ENCODE results near the gene MRI1.

DNA sequence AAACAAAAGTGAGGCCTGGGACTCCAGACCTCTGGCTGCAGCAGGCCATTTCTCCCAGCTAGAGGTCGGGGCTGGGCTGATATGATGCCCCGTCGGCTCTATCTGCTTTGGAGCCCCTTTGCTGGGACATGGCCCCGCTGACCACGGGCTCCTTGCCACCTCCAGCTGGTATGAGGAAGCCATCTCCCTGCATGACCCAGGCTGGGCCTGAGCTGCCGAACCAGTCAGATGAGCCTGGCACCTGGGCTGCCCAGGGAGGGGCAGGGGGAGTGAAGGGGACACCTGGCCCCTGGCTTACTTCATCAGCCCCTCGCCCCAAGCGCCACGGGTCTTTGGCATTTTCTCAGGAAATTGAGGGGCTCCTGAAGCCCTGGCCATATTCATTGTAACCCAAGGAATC lies 38.7 kb downstream of the MRI1 start:
- TF ChIP-seq, protein P1, sequence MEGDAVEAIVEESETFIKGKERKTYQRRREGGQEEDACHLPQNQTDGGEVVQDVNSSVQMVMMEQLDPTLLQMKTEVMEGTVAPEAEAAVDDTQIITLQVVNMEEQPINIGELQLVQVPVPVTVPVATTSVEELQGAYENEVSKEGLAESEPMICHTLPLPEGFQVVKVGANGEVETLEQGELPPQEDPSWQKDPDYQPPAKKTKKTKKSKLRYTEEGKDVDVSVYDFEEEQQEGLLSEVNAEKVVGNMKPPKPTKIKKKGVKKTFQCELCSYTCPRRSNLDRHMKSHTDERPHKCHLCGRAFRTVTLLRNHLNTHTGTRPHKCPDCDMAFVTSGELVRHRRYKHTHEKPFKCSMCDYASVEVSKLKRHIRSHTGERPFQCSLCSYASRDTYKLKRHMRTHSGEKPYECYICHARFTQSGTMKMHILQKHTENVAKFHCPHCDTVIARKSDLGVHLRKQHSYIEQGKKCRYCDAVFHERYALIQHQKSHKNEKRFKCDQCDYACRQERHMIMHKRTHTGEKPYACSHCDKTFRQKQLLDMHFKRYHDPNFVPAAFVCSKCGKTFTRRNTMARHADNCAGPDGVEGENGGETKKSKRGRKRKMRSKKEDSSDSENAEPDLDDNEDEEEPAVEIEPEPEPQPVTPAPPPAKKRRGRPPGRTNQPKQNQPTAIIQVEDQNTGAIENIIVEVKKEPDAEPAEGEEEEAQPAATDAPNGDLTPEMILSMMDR (IDR thresholded peaks at IDR 0.05; ENCODE audit: insufficient read depth, low read length, poor library complexity, severe bottlenecking), result no peak
- TF ChIP-seq EZH2phosphoT487 (conservative IDR thresholded peaks at IDR 0.05; ENCODE audit: low read length), result no peak
